Tibial artery (tissue), 4 donors: ENCODE data around the gene TCAP.
A peak's percentile ranks its signal among the peaks of the same experiment; 100 is the strongest.

ENCODE experiments used
- DNase-seq, 2 donors: peaks; one replicate each; pipeline ENCODE4 v3.0.0-alpha.2; 2019
- H3K27ac ChIP-seq, 2 donors: fragments of 200-600 bp; sonication (generic) in 1 of 2; 1 replicate in 1 of 2; 2 replicates in 1 of 2; pipeline ENCODE4 v1.5.1; 2018 to 2019; ENCODE audit warnings: mild to moderate bottlenecking in 1 of 2
- H3K27me3 ChIP-seq, 2 donors: fragments of 200-600 bp; sonication (generic) in 1 of 2; one replicate each; pipeline versions ENCODE4 v1.5.1 to v1.6.0; 2016 to 2019
- H3K36me3 ChIP-seq, 3 donors: fragments of 200-600 bp; sonication (generic) in 2 of 3; one replicate each; pipeline ENCODE4 v1.5.1; 2016 to 2019; ENCODE audit warnings: mild to moderate bottlenecking in 2 of 3
- H3K4me1 ChIP-seq, 4 donors: fragments of 200-600 bp; sonication (generic) in 2 of 4; 1 replicate in 3 of 4; 2 replicates in 1 of 4; pipeline ENCODE4 v1.5.1; 2016 to 2019
- H3K4me3 ChIP-seq, 2 donors: fragments of 200-600 bp; sonication (generic) in 1 of 2; 1 replicate in 1 of 2; 2 replicates in 1 of 2; pipeline ENCODE4 v1.5.1; 2018 to 2019; ENCODE audit warnings: mild to moderate bottlenecking in 2 of 2
- H3K9me3 ChIP-seq, 3 donors: fragments of 200-600 bp; sonication (generic) in 1 of 3; one replicate each; pipeline ENCODE4 v1.5.1; 2016 to 2019
- intact Hi-C: fragments of 100-400 bp; cut with DNase I; formaldehyde crosslinking; loops from one replicate; pipeline ENCODE4 v1.15.0; 2023; ENCODE audit warnings: low total_unique reads
- TF ChIP-seq, protein P1 (sequence below), 2 experiments: fragments of 200-600 bp in 1 of 2; fragments of 450-650 bp in 1 of 2; IDR thresholded peaks; one replicate each; pipeline ENCODE4 v1.5.1; 2017 to 2019; ENCODE audit warnings: antibody characterized with exemption in 2 of 2, mild to moderate bottlenecking in 1 of 2, moderate library complexity in 1 of 2

TCAP gene

GRCh38 chr17:39663688-39664580 is 1.2 kb upstream of the TCAP start:
- peaks cover 7 to 78% (median 63%) of the 10 kb centered on the region in 4 donors for H3K4me1 ChIP-seq
- TF ChIP-seq, protein P1, sequence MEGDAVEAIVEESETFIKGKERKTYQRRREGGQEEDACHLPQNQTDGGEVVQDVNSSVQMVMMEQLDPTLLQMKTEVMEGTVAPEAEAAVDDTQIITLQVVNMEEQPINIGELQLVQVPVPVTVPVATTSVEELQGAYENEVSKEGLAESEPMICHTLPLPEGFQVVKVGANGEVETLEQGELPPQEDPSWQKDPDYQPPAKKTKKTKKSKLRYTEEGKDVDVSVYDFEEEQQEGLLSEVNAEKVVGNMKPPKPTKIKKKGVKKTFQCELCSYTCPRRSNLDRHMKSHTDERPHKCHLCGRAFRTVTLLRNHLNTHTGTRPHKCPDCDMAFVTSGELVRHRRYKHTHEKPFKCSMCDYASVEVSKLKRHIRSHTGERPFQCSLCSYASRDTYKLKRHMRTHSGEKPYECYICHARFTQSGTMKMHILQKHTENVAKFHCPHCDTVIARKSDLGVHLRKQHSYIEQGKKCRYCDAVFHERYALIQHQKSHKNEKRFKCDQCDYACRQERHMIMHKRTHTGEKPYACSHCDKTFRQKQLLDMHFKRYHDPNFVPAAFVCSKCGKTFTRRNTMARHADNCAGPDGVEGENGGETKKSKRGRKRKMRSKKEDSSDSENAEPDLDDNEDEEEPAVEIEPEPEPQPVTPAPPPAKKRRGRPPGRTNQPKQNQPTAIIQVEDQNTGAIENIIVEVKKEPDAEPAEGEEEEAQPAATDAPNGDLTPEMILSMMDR (IDR thresholded peaks at IDR 0.05), result no peak
- peaks cover 5 to 41% (median 33%) of the 10 kb centered on the region in 3 donors for H3K36me3 ChIP-seq
- no peak overlapping the region for H3K4me3 ChIP-seq
- no peaks in the 10 kb centered on the region for H3K27me3 ChIP-seq
- intact Hi-C loops, result no loop called here
- DNase-seq, result peak in 1 of 2 donors; percentile 70
- no peaks in the 10 kb centered on the region for H3K9me3 ChIP-seq
- H3K27ac ChIP-seq, result peak overlapping the region; percentile 68 to 81

- intact Hi-C loops, result no loop called here
- TF ChIP-seq, protein P1 (IDR thresholded peaks at IDR 0.05), result no peak
- H3K4me3 ChIP-seq, result no peak overlapping the region
- no peaks in the 10 kb centered on the region for H3K27me3 ChIP-seq
- peak overlapping the region; percentile 68 to 81 for H3K27ac ChIP-seq
- DNase-seq, result peak in 1 of 2 donors; percentile 70
- peaks cover 0 to 23% (median 16%) of the 10 kb centered on the region in 3 donors for H3K36me3 ChIP-seq
- H3K4me1 ChIP-seq, result peaks cover 7 to 75% (median 63%) of the 10 kb centered on the region in 4 donors
- H3K9me3 ChIP-seq, result no peaks in the 10 kb centered on the region
Observed at GRCh38 chr17:39665642-39666224, 584 bp downstream of the TCAP start.

- intact Hi-C loops, result no loop called here
- H3K27me3 ChIP-seq, result no peaks in the 10 kb centered on the region
- no peaks in the 10 kb centered on the region for H3K9me3 ChIP-seq
- DNase-seq, result no peak
- H3K4me3 ChIP-seq, result no peak overlapping the region
- TF ChIP-seq, protein P1 (IDR thresholded peaks at IDR 0.05), result no peak
- peaks cover 7 to 80% (median 64%) of the 10 kb centered on the region in 4 donors for H3K4me1 ChIP-seq
- H3K36me3 ChIP-seq, result peaks cover 0 to 19% (median 11%) of the 10 kb centered on the region in 3 donors
- peak overlapping the region; percentile 68 to 81 for H3K27ac ChIP-seq
Observed at GRCh38 chr17:39666231-39666600, 1.1 kb downstream of the TCAP start.

GRCh38 chr17:39666601-39667261 is 1.6 kb downstream of the TCAP start:
- DNase-seq, result peak; percentile 77 to 93
- Histone ChIP-seq H3K36me3 (peaks cover 0 to 13% (median 7%) of the 10 kb centered on the region in 3 donors), H3K27me3 (no peaks in the 10 kb centered on the region), H3K27ac (peak overlapping the region; percentile 68 to 81), H3K4me3 (peak overlapping the region; percentile 42 to 56), H3K9me3 (no peaks in the 10 kb centered on the region), H3K4me1 (peaks cover 7 to 83% (median 69%) of the 10 kb centered on the region in 4 donors)
- TF ChIP-seq, protein P1 (IDR thresholded peaks at IDR 0.05), result no peak
- intact Hi-C loops, result no loop called here

GRCh38 chr17:39667262-39667944 is 2.3 kb downstream of the TCAP start:
- intact Hi-C loops, result no loop called here
- Histone ChIP-seq H3K27ac (peak overlapping the region; percentile 68 to 81), H3K4me3 (peak overlapping the region; percentile 42 to 56), H3K9me3 (no peaks in the 10 kb centered on the region), H3K36me3 (peaks cover 0 to 7% (median 5%) of the 10 kb centered on the region in 3 donors), H3K27me3 (no peaks in the 10 kb centered on the region), H3K4me1 (peaks cover 7 to 83% (median 72%) of the 10 kb centered on the region in 4 donors)
- TF ChIP-seq, protein P1 (IDR thresholded peaks at IDR 0.05), result no peak
- DNase-seq, result peak in 1 of 2 donors; percentile 75
